Testis (tissue), 2 donors: ENCODE results near the gene FBXL19.

Experiments used
- POLR2A ChIP-seq: fragments of 450-650 bp; IDR thresholded peaks from one replicate; pipeline ENCODE4 v1.6.1; 2017; ENCODE audit warnings: antibody characterized with exemption, mild to moderate bottlenecking, moderate library complexity
- TF ChIP-seq, protein P1 (sequence below), 3 experiments: fragments of 450-650 bp in 2 of 3; fragments of 200-600 bp in 1 of 3; sonication (generic) in 1 of 3; IDR thresholded peaks; one replicate each; pipeline ENCODE4 v1.5.1; 2016 to 2019; ENCODE audit warnings: antibody characterized with exemption in 3 of 3, mild to moderate bottlenecking in 2 of 3, moderate library complexity in 1 of 3

DNA sequence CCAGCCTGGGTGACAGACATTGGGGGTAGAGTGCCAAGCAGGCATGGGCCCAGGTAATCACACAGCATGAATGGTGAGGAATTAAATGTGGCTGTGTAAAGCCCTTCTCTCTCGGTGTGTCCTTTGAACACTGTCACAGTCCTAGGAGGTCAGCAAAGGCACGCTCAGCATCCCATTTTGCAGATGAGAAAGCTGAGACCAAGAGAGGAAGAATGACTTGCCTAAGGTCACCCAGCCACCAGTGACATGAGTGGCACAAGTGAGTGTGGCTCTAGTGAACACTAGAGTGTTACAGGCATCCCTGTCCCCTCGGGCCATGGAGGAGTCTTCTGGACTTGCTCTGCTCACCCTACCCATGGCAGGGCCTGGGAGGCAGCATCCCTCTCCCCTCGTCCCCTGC lies 16.3 kb upstream of the FBXL19 start:
- no peak for TF ChIP-seq POLR2A
- TF ChIP-seq, protein P1, sequence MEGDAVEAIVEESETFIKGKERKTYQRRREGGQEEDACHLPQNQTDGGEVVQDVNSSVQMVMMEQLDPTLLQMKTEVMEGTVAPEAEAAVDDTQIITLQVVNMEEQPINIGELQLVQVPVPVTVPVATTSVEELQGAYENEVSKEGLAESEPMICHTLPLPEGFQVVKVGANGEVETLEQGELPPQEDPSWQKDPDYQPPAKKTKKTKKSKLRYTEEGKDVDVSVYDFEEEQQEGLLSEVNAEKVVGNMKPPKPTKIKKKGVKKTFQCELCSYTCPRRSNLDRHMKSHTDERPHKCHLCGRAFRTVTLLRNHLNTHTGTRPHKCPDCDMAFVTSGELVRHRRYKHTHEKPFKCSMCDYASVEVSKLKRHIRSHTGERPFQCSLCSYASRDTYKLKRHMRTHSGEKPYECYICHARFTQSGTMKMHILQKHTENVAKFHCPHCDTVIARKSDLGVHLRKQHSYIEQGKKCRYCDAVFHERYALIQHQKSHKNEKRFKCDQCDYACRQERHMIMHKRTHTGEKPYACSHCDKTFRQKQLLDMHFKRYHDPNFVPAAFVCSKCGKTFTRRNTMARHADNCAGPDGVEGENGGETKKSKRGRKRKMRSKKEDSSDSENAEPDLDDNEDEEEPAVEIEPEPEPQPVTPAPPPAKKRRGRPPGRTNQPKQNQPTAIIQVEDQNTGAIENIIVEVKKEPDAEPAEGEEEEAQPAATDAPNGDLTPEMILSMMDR (IDR thresholded peaks at IDR 0.05), result no peak
